ENCODE results near the gene DIAPH2. TPM values are rescaled to one million over a fixed set of nuclear protein-coding genes. Genes with fewer than 3 reads are reported as not detected.

Gene DIAPH2
- total RNA-seq, 6 experiments from 2014 or later: 10.1 to 13.5 (median 11.6) TPM

DNA sequence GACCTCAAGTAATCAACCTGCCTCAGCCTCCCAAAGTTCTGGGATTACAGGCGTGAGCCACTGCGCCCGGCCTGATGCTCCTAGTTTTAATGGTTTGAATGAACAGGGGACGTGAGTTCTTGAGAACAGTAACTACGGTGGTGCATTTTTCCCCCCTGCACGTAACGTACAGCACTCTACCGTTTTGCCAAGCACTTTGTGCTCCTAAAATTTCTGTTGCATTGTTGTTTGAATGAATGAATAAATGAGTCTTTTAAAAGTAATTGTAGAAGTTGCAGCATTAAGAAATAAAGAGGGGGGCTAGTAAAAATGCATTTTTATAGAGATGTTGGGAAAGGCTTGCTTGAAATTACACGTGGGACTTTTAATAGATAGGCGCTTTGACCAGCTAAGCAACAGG is 199.0 kb downstream of the DIAPH2 start, which contains the start of gene RPA4:
TSS of gene RPA4 (plus strand) at position 301 of the 400 bp plus-strand sequence. CDS start 403 bp downstream, outside the sequence.
- no peak for TF ChIP-seq CTCF (IDR thresholded peaks at IDR 0.05)
- H3K9me3 Mint-ChIP-seq: no peaks in the 10 kb centered on the region
- no peak within 1 kb of the TSS for H3K27ac Mint-ChIP-seq
- H3K36me3 Mint-ChIP-seq (ENCODE audit: low read depth): no peaks in the 10 kb centered on the region
- DNase-seq: no peak
- H3K4me3 Mint-ChIP-seq: no peak within 1 kb of the TSS
- no peaks in the 10 kb centered on the region for H3K4me1 Mint-ChIP-seq (ENCODE audit: low read depth)
- no peaks in the 10 kb centered on the region for H3K27me3 Mint-ChIP-seq (ENCODE audit: insufficient read depth)

DNA sequence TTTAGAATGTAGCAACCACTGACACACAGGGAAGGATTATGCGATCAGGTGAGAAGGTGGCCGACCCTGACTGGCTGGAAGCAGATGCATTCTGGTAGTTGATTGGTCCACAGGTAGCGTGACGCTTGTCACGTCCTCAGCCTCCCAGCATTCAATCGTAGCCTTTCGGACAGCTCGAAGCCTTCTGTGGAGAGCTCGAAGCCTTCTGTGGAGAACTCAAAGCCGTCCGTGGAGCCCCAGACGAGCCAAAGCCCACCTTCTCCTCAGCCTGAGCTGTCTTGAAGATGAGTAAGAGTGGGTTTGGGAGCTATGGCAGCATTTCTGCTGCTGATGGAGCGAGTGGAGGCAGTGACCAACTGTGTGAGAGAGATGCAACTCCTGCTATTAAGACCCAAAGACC is 199.4 kb downstream of the DIAPH2 start:
- Mint-ChIP-seq H3K9me3 (no peaks in the 10 kb centered on the region), H3K36me3 (ENCODE audit: low read depth) (no peaks in the 10 kb centered on the region), H3K4me3 (no peak overlapping the region), H3K4me1 (ENCODE audit: low read depth) (no peaks in the 10 kb centered on the region), H3K27me3 (ENCODE audit: insufficient read depth) (no peaks in the 10 kb centered on the region), H3K27ac (no peak overlapping the region)
- TF ChIP-seq CTCF (IDR thresholded peaks at IDR 0.05): no peak
- no peak for DNase-seq

DNA sequence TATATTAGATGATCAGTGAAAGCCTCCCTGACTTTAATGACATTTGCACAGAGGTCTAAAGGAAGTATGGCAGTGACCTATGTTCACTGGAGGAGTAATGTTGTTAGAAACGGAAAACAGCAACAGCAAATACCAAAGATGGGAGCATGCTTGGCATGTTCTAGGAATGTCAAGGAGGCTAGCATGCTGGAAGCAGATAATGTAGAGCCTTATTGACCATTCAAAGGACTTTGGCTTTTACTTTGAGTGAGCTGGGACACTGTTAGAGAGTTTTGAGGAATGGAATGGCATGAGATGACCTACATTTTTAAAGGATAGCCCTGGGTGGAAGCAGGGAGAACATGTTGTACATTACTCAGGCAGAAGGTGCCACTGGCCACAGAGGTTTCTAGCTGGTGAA is 205.1 kb downstream of the DIAPH2 start:
- no peak for TF ChIP-seq CTCF (IDR thresholded peaks at IDR 0.05)

DNA sequence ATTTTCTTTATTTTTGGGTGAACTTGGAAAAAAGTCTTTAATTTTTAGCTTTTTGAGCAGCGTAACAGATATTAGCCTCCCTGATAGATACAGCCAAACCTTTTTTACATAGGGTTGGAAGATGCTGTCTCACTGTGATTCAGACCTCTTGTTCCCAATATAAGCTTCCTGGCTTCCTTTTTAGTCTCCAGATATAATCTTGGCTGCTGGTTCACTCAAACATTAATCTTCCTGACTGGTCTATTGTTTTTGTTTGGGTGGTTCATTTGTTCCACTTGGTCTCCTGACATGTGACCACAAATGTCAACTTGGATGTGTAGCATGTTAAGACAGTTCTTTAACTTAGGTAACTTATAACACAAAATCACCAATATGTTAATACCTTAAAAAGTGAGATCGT is 222.1 kb downstream of the DIAPH2 start:
- H3K4me3 Mint-ChIP-seq: no peak overlapping the region
- no peak for TF ChIP-seq CTCF (IDR thresholded peaks at IDR 0.05)
- H3K27me3 Mint-ChIP-seq (ENCODE audit: insufficient read depth): no peaks in the 10 kb centered on the region
- peaks cover 9% of the 10 kb centered on the region for H3K4me1 Mint-ChIP-seq (ENCODE audit: low read depth)
- H3K27ac Mint-ChIP-seq: no peak overlapping the region
- DNase-seq: no peak
- no peaks in the 10 kb centered on the region for H3K36me3 Mint-ChIP-seq (ENCODE audit: low read depth)
- H3K9me3 Mint-ChIP-seq: no peaks in the 10 kb centered on the region

More for the DNA sequence above, 205.1 kb downstream of the DIAPH2 start:
- H3K4me1 Mint-ChIP-seq (ENCODE audit: low read depth): peaks cover 6% of the 10 kb centered on the region; the same call in 1 of the 2 replicates
- H3K27ac Mint-ChIP-seq: no peak overlapping the region
- no peaks in the 10 kb centered on the region for H3K36me3 Mint-ChIP-seq (ENCODE audit: low read depth)
- H3K9me3 Mint-ChIP-seq: no peaks in the 10 kb centered on the region
- DNase-seq: no peak
- no peaks in the 10 kb centered on the region for H3K27me3 Mint-ChIP-seq (ENCODE audit: insufficient read depth)
- no peak overlapping the region for H3K4me3 Mint-ChIP-seq

DNA sequence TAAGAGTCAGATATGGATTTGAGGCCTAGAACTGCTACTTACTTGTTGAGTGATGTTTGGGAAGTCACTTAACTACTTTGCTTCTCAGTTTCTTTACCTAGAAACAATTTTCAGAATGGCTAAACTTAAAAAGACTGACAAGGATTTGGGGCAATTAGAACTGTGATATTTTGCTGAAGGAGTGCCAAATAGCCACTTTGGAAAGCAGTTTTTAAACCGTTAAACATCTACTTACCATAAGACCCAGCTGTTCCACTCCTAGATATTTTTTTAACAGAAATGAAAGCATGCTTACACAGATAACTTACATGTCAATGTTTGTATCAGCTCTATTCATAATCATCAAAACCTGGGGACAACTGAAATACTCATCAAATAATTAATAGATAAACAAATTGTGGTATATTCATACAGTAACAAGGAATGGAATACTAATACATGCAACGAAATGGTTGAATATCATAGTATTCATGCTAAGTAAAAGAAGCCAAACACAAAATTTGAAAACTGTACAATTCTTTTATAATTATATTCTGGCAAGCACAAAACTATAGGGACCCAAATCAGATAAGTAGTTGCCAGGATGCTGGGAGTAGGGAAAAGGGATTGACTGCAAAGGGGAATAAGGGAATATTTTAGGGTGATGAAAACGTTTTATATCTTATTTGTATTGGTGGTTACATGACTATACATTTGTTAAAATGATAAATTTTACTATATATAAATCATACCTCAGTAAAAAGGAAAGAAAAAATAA is 223.1 kb downstream of the DIAPH2 start:
- no peak for TF ChIP-seq CTCF (IDR thresholded peaks at IDR 0.05)
- Mint-ChIP-seq H3K4me3 (no peak overlapping the region), H3K36me3 (ENCODE audit: low read depth) (no peaks in the 10 kb centered on the region), H3K27me3 (ENCODE audit: insufficient read depth) (no peaks in the 10 kb centered on the region), H3K27ac (no peak overlapping the region), H3K9me3 (no peaks in the 10 kb centered on the region), H3K4me1 (ENCODE audit: low read depth) (peaks cover 11% of the 10 kb centered on the region)
- no peak for DNase-seq
